ENCODE measurements around the gene KLHL15.
"Not testable (repeated sequence)": the region's sequence is repeated elsewhere in the genome, so short reads cannot be mapped to it uniquely, and the experiment has no call there.

DNA sequence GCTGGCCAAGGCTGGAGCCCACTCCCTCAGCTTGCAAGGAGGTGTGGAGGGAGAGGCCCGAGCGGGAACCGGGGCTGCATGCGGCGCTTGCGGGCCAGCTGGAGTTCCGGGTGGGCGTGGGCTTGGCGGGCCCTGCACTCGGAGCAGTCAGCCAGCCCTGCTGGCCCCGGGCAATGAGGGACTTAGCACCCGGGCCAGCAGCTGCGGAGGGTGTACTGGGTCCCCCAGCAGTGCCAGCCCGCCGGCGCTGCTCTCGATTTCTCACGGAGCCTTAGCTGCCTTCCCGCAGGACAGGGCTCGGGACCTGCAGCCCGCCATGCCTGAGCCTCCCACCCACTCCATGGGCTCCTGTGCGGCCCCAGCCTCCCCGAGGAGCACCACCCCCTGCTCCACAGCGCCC lies 22.7 kb upstream of the KLHL15 start:
- TF ChIP-seq, protein P1, sequence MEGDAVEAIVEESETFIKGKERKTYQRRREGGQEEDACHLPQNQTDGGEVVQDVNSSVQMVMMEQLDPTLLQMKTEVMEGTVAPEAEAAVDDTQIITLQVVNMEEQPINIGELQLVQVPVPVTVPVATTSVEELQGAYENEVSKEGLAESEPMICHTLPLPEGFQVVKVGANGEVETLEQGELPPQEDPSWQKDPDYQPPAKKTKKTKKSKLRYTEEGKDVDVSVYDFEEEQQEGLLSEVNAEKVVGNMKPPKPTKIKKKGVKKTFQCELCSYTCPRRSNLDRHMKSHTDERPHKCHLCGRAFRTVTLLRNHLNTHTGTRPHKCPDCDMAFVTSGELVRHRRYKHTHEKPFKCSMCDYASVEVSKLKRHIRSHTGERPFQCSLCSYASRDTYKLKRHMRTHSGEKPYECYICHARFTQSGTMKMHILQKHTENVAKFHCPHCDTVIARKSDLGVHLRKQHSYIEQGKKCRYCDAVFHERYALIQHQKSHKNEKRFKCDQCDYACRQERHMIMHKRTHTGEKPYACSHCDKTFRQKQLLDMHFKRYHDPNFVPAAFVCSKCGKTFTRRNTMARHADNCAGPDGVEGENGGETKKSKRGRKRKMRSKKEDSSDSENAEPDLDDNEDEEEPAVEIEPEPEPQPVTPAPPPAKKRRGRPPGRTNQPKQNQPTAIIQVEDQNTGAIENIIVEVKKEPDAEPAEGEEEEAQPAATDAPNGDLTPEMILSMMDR (IDR thresholded peaks at IDR 0.05) = not testable (repeated sequence)
- TF ChIP-seq EP300 (IDR thresholded peaks at IDR 0.05; ENCODE audit: low read depth); POLR2AphosphoS5 (IDR thresholded peaks at IDR 0.05); POLR2A (IDR thresholded peaks at IDR 0.05): not testable (repeated sequence)
